ENCODE results near the gene NOS1AP.

DNA sequence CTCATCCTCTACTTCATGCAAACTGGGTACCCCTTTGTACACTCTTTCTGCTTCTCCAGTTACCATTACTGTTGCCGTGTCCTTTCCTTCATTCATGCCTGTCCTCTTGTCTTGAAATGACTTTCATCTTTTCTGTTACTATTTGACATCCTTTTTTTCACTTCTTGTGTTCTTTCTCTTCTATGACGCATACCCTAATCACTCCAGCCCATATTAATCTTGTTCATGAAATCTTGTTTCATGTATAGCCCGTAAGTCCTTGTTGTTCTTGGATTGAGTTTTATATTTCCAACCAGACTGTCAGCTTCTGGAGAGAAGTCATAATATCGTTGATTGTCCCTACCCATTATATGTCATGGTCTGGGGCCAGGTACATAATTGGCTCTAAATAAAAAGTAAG lies 126.1 kb downstream of the NOS1AP start:
- TF ChIP-seq CTCF (IDR thresholded peaks at IDR 0.05): no peak
- no peak for TF ChIP-seq POLR2A (IDR thresholded peaks at IDR 0.05)
- TF ChIP-seq EP300 (IDR thresholded peaks at IDR 0.05; ENCODE audit: low read depth): no peak

Measured in transverse colon (tissue), 3 donors.